ENCODE results near the gene PFKFB1. TPM values are rescaled to one million over a fixed set of nuclear protein-coding genes. Genes with fewer than 3 reads are reported as not detected.

Gene PFKFB1
- total RNA-seq, 4 donors from 2014 or later, result 0.15 TPM; not detected in 3

Small RNA genes lying within 50 kb of the gene (small RNA-seq; reads per million reads assigned to genes)
- gene RF00614, result 0 reads per million in 4 donors

Other genes with a start within 250 kb of the PFKFB1 start
- gene ITIH6, start 195.9 kb downstream of the PFKFB1 start, total RNA-seq, result under 1 TPM in 1 of 4 donors, not detected in 3; 0.07 TPM
- 100 to 1,000 TPM; 145 to 197 (median 178) TPM for gene MAGED2, start 186.4 kb downstream of the PFKFB1 start, total RNA-seq
- 1 to 10 TPM; 3.4 to 9.7 (median 6.6) TPM for gene TRO, start 73.4 kb downstream of the PFKFB1 start, total RNA-seq
- 1 to 10 TPM; 5.4 to 9.7 (median 6.4) TPM for gene APEX2, start 6.2 kb upstream of the PFKFB1 start, total RNA-seq
- 1 to 10 TPM in 2 of 4 donors, under 1 TPM in 1, not detected in 1; 0.39 to 2.2 (median 1.4) TPM for gene ALAS2, start 36.8 kb upstream of the PFKFB1 start, total RNA-seq
- not detected for gene PAGE2B, start 80.8 kb upstream of the PFKFB1 start, total RNA-seq
- gene PAGE2, start 94.8 kb upstream of the PFKFB1 start, total RNA-seq, result not detected
- not detected for gene PAGE5, start 226.2 kb upstream of the PFKFB1 start, total RNA-seq

All from gastroesophageal sphincter (tissue), 4 donors.